Thyroid gland (tissue), 4 donors: Measurements from ENCODE around the gene ZP3.
"Not testable (repeated sequence)": the region's sequence is repeated elsewhere in the genome, so short reads cannot be mapped to it uniquely, and the experiment has no call there.

Experiments
- CTCF ChIP-seq, 6 experiments: fragments of 200-600 bp in 3 of 6; fragments of 450-650 bp in 3 of 6; sonication (generic) in 3 of 6; IDR thresholded peaks; one replicate each; pipeline ENCODE4 v1.5.1; 2016 to 2019; ENCODE audit warnings: antibody characterized with exemption in 6 of 6, mild to moderate bottlenecking in 2 of 6, inconsistent platforms in 1 of 6, moderate library complexity in 1 of 6
- POLR2A ChIP-seq, 2 donors: fragments of 450-650 bp; IDR thresholded peaks; one replicate each; pipeline ENCODE4 v1.6.1; 2017; ENCODE audit warnings: antibody characterized with exemption in 2 of 2, mild to moderate bottlenecking in 2 of 2, moderate library complexity in 1 of 2

- TF ChIP-seq CTCF, POLR2A (IDR thresholded peaks at IDR 0.05): not testable (repeated sequence)
Observed at GRCh38 chr7:76476280-76476679, 51.5 kb downstream of the ZP3 start.
